Tibial artery (tissue), 4 donors: ENCODE data around the gene C9orf78.

Experiments
- DNase-seq, 2 donors: peaks; one replicate each; pipeline ENCODE4 v3.0.0-alpha.2; 2019
- H3K27ac ChIP-seq, 2 donors: fragments of 200-600 bp; sonication (generic) in 1 of 2; 1 replicate in 1 of 2; 2 replicates in 1 of 2; pipeline ENCODE4 v1.5.1; 2018 to 2019; ENCODE audit warnings: mild to moderate bottlenecking in 1 of 2
- H3K27me3 ChIP-seq, 2 donors: fragments of 200-600 bp; sonication (generic) in 1 of 2; one replicate each; pipeline versions ENCODE4 v1.5.1 to v1.6.0; 2016 to 2019
- H3K36me3 ChIP-seq, 3 donors: fragments of 200-600 bp; sonication (generic) in 2 of 3; one replicate each; pipeline ENCODE4 v1.5.1; 2016 to 2019; ENCODE audit warnings: mild to moderate bottlenecking in 2 of 3
- H3K4me1 ChIP-seq, 4 donors: fragments of 200-600 bp; sonication (generic) in 2 of 4; 1 replicate in 3 of 4; 2 replicates in 1 of 4; pipeline ENCODE4 v1.5.1; 2016 to 2019
- H3K4me3 ChIP-seq, 2 donors: fragments of 200-600 bp; sonication (generic) in 1 of 2; 1 replicate in 1 of 2; 2 replicates in 1 of 2; pipeline ENCODE4 v1.5.1; 2018 to 2019; ENCODE audit warnings: mild to moderate bottlenecking in 2 of 2
- H3K9me3 ChIP-seq, 3 donors: fragments of 200-600 bp; sonication (generic) in 1 of 3; one replicate each; pipeline ENCODE4 v1.5.1; 2016 to 2019
- intact Hi-C: fragments of 100-400 bp; cut with DNase I; formaldehyde crosslinking; loops from one replicate; pipeline ENCODE4 v1.15.0; 2023; ENCODE audit warnings: low total_unique reads
- TF ChIP-seq, protein P1 (sequence below), 2 experiments: fragments of 200-600 bp in 1 of 2; fragments of 450-650 bp in 1 of 2; IDR thresholded peaks; one replicate each; pipeline ENCODE4 v1.5.1; 2017 to 2019; ENCODE audit warnings: antibody characterized with exemption in 2 of 2, mild to moderate bottlenecking in 1 of 2, moderate library complexity in 1 of 2

C9orf78 gene

GRCh38 chr9:129826759-129827158 lies 8.3 kb downstream of the C9orf78 start:
- TF ChIP-seq, protein P1, sequence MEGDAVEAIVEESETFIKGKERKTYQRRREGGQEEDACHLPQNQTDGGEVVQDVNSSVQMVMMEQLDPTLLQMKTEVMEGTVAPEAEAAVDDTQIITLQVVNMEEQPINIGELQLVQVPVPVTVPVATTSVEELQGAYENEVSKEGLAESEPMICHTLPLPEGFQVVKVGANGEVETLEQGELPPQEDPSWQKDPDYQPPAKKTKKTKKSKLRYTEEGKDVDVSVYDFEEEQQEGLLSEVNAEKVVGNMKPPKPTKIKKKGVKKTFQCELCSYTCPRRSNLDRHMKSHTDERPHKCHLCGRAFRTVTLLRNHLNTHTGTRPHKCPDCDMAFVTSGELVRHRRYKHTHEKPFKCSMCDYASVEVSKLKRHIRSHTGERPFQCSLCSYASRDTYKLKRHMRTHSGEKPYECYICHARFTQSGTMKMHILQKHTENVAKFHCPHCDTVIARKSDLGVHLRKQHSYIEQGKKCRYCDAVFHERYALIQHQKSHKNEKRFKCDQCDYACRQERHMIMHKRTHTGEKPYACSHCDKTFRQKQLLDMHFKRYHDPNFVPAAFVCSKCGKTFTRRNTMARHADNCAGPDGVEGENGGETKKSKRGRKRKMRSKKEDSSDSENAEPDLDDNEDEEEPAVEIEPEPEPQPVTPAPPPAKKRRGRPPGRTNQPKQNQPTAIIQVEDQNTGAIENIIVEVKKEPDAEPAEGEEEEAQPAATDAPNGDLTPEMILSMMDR (IDR thresholded peaks at IDR 0.05): no peak
- intact Hi-C loops: no loop called here
- Histone ChIP-seq H3K4me3 (no peak overlapping the region), H3K27ac (no peak overlapping the region), H3K36me3 (peaks cover 44 to 63% (median 46%) of the 10 kb centered on the region in 3 donors), H3K4me1 (peaks cover 0 to 9% (median 7%) of the 10 kb centered on the region in 4 donors), H3K9me3 (no peaks in the 10 kb centered on the region), H3K27me3 (no peaks in the 10 kb centered on the region)
- DNase-seq: no peak

- Histone ChIP-seq H3K9me3 (no peaks in the 10 kb centered on the region), H3K4me3 (no peak overlapping the region), H3K27ac (no peak overlapping the region), H3K27me3 (no peaks in the 10 kb centered on the region), H3K4me1 (peaks cover 0 to 9% (median 7%) of the 10 kb centered on the region in 4 donors), H3K36me3 (peaks cover 44 to 63% (median 46%) of the 10 kb centered on the region in 3 donors)
- DNase-seq: no peak
- intact Hi-C loops: no loop called here
- TF ChIP-seq, protein P1 (IDR thresholded peaks at IDR 0.05): no peak
These were observed 8.7 kb downstream of the C9orf78 start for GRCh38 chr9:129826344-129826743.

DNA sequence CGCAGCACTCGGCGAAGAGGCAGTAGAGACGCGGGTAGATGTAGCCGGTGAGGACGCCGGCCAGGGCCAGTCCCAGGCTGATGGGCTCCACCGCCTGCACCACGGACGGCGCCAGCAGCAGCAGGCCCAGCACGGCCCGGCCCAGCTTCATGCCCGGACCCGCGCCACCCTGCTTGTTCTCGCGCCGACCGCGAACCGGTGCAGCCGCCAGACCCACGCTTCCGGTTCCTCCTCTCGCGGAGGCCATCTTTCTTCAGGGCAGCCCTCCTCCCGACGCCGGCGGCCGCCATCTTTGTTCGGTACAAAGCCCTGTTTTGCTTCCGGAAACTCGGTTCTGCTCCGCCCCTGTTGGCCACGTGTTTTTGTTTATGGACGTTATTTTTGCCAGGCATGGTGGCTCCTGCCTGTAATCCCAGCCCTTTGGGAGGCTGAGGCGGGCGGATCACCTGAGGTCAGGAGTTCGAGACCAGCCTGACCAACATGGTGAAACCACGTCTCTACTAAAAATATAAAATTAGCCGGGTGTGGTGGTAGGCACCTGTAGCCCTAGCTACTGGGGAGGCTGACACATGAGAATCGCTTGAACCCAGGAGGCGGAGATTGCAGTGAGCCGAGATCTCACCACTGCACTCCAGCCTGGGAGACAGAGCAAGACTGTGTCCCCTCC lies 11.0 kb downstream of the C9orf78 start, which contains the start of gene TOR1A:
Gene TOR1A, minus strand, starts transcription at position 202 of the 667 bp plus-strand sequence. Its CDS starts 51 bp downstream, at position 151.
- TF ChIP-seq, protein P1 (IDR thresholded peaks at IDR 0.05): no peak
- Histone ChIP-seq H3K27ac (peak within 1 kb of the TSS; percentile 71 to 86), H3K4me3 (peak within 1 kb of the TSS; percentile 89 to 97), H3K36me3 (peaks cover 34 to 63% (median 42%) of the 10 kb centered on the region in 3 donors), H3K27me3 (no peaks in the 10 kb centered on the region), H3K4me1 (peaks cover 0 to 9% (median 7%) of the 10 kb centered on the region in 4 donors), H3K9me3 (no peaks in the 10 kb centered on the region)
- intact Hi-C loops: no loop called here
- peak; percentile 96 to 98 for DNase-seq

GRCh38 chr9:129823542-129823934 lies 11.5 kb downstream of the C9orf78 start:
- no peaks in the 10 kb centered on the region for H3K27me3 ChIP-seq
- peak overlapping the region; percentile 89 to 97 for H3K4me3 ChIP-seq
- H3K9me3 ChIP-seq: no peaks in the 10 kb centered on the region
- peaks cover 0 to 9% (median 7%) of the 10 kb centered on the region in 4 donors for H3K4me1 ChIP-seq
- no peak for DNase-seq
- peaks cover 32 to 63% (median 42%) of the 10 kb centered on the region in 3 donors for H3K36me3 ChIP-seq
- intact Hi-C loops: no loop called here
- H3K27ac ChIP-seq: peak overlapping the region; percentile 71 to 86
- TF ChIP-seq, protein P1 (IDR thresholded peaks at IDR 0.05): no peak

GRCh38 chr9:129822898-129823541 lies 12.1 kb downstream of the C9orf78 start:
- H3K4me3 ChIP-seq: peak overlapping the region; percentile 89 to 97
- intact Hi-C loops: no loop called here
- no peak for DNase-seq
- no peaks in the 10 kb centered on the region for H3K9me3 ChIP-seq
- H3K27ac ChIP-seq: peak overlapping the region; percentile 71 to 86
- H3K36me3 ChIP-seq: peaks cover 32 to 63% (median 44%) of the 10 kb centered on the region in 3 donors
- no peaks in the 10 kb centered on the region for H3K27me3 ChIP-seq
- peaks cover 0 to 9% (median 7%) of the 10 kb centered on the region in 4 donors for H3K4me1 ChIP-seq
- TF ChIP-seq, protein P1 (IDR thresholded peaks at IDR 0.05): no peak
